Endothelial cell of umbilical vein (primary cell): ENCODE results near the gene C3orf20. TPM values are rescaled to one million over a fixed set of nuclear protein-coding genes. Genes with fewer than 3 reads are reported as not detected.

Source experiments
- BruUV-seq: library from RNA; stranded (reverse); fragments of 400-500 nt; replicated peaks from 2 replicates; lab custom pipeline; 2021; lab: Mats Ljungman, UMichigan
- CTCF ChIA-PET: fragments of 300-600, 350-600 bp; sonication (Branson Sonifier 250); formaldehyde crosslinking; loops from one replicate; lab custom pipeline; 2021; ENCODE audit warnings: antibody characterized with exemption, inconsistent platforms; lab: Charles Lee
- POLR2A ChIA-PET: fragments of 300-600, 350-600 bp; sonication (Branson Sonifier 250); formaldehyde crosslinking; loops from one replicate; lab custom pipeline; 2021; ENCODE audit warnings: antibody characterized with exemption, inconsistent platforms; lab: Charles Lee
- DNase-seq: peaks from one replicate; pipeline ENCODE4 v3.0.0-alpha.2; 2011; ENCODE audit warnings: low read depth, low spot score
- FAIRE-seq: peaks from 2 replicates; lab custom pipeline; 2011; peaks lifted over from hg19 to GRCh38; lab: Jason Lieb, UNC
- H2AFZ ChIP-seq: 2 replicates; pipeline ENCODE4 v1.6.0; 2012; ENCODE audit warnings: low read depth, low read length, control low read depth, inconsistent platforms
- H3K27ac ChIP-seq: 2 replicates; pipeline ENCODE4 v1.5.1; 2011; ENCODE audit warnings: low read depth, mild to moderate bottlenecking, control low read depth, low read length, moderate library complexity; ENCODE audit not compliant: insufficient read depth
- H3K27me3 ChIP-seq, 2 experiments: 2 replicates each; pipeline versions ENCODE4 v1.6.0 to v1.6.1; 2011; ENCODE audit warnings: low read length in 2 of 2, mixed read lengths in 1 of 2; ENCODE audit not compliant: control insufficient read depth in 2 of 2, insufficient read depth in 2 of 2
- H3K36me3 ChIP-seq, 2 experiments: 2 replicates in 1 of 2; 3 replicates in 1 of 2; pipeline ENCODE4 v1.5.1; 2011; ENCODE audit warnings: low read length in 2 of 2, mild to moderate bottlenecking in 1 of 2, moderate library complexity in 1 of 2; ENCODE audit not compliant: control insufficient read depth in 2 of 2, insufficient read depth in 2 of 2; ENCODE audit errors: extremely low read depth in 1 of 2
- H3K4me1 ChIP-seq: 3 replicates; pipeline ENCODE4 v1.5.1; 2011; ENCODE audit warnings: mild to moderate bottlenecking, low read length; ENCODE audit not compliant: control insufficient read depth, insufficient read depth; ENCODE audit errors: extremely low read depth
- H3K4me2 ChIP-seq: 2 replicates; pipeline ENCODE4 v1.6.1; 2011; ENCODE audit warnings: low read length, control low read depth, mixed read lengths; ENCODE audit not compliant: insufficient read depth
- H3K4me3 ChIP-seq, 3 experiments: fragments of 200-600 bp in 1 of 3; sonication (generic), shearing (Covaris generic) in 1 of 3; replicated peaks in 1 of 3; 2 replicates each; pipeline ENCODE4 v1.5.1; 2011 to 2016; ENCODE audit warnings: control low read depth in 3 of 3, low read length in 3 of 3, mild to moderate bottlenecking in 2 of 3, inconsistent platforms in 1 of 3, low read depth in 1 of 3, moderate library complexity in 1 of 3; ENCODE audit not compliant: insufficient read depth in 1 of 3
- H3K79me2 ChIP-seq: 2 replicates; pipeline ENCODE4 v1.6.0; 2012; ENCODE audit warnings: low read length, inconsistent platforms; ENCODE audit not compliant: control insufficient read depth, insufficient read depth
- H3K9ac ChIP-seq: replicated peaks from 2 replicates; pipeline ENCODE3; 2011; ENCODE audit warnings: low read length, control low read depth; ENCODE audit not compliant: insufficient read depth; ENCODE audit errors: extremely low read depth
- H3K9me1 ChIP-seq: replicated peaks from 3 replicates; pipeline ENCODE4 v1.6.0; 2011; ENCODE audit warnings: mild to moderate bottlenecking, low read length; ENCODE audit not compliant: control insufficient read depth, insufficient read depth; ENCODE audit errors: extremely low read depth
- H3K9me3 ChIP-seq: replicated peaks from 2 replicates; pipeline ENCODE4 v1.5.1; 2012; ENCODE audit warnings: low read length, inconsistent platforms; ENCODE audit not compliant: control insufficient read depth, insufficient read depth
- H4K20me1 ChIP-seq: replicated peaks from 2 replicates; pipeline ENCODE3; 2011; ENCODE audit warnings: mild to moderate bottlenecking, low read length; ENCODE audit not compliant: control insufficient read depth, insufficient read depth; ENCODE audit errors: extremely low read depth
- CTCF ChIP-seq, 2 donors: IDR thresholded peaks; 1 replicate in 1 of 2; 2 replicates in 1 of 2; pipeline ENCODE4 v1.5.1; 2011; ENCODE audit warnings: low read length in 2 of 2, mild to moderate bottlenecking in 2 of 2, moderate library complexity in 2 of 2, control low read depth in 1 of 2, inconsistent platforms in 1 of 2, low read depth in 1 of 2; ENCODE audit not compliant: insufficient read depth in 1 of 2; ENCODE audit errors: extremely low read depth in 1 of 2
- EZH2 ChIP-seq: IDR thresholded peaks from 2 replicates; pipeline ENCODE4 v1.6.1; 2012; ENCODE audit warnings: borderline replicate concordance, low read depth, mild to moderate bottlenecking, moderate library complexity, low read length, inconsistent platforms; ENCODE audit not compliant: severe bottlenecking
- FOS ChIP-seq: IDR thresholded peaks from 2 replicates; pipeline ENCODE4 v1.6.1; 2011; ENCODE audit warnings: mild to moderate bottlenecking, low read length, moderate library complexity, borderline replicate concordance; ENCODE audit not compliant: insufficient read depth
- GATA2 ChIP-seq: IDR thresholded peaks from 2 replicates; pipeline ENCODE4 v1.7.0; 2011; ENCODE audit warnings: low read depth, mild to moderate bottlenecking, moderate library complexity, mixed read lengths, low read length; ENCODE audit not compliant: insufficient read length, insufficient read depth
- JUN ChIP-seq: IDR thresholded peaks from 2 replicates; pipeline ENCODE4 v1.6.1; 2011; ENCODE audit warnings: borderline replicate concordance, low read depth; ENCODE audit not compliant: insufficient read length, insufficient read depth
- MAX ChIP-seq: IDR thresholded peaks from 2 replicates; pipeline ENCODE4 v1.6.1; 2011; ENCODE audit not compliant: insufficient read depth, insufficient read length
- MYC ChIP-seq: IDR thresholded peaks from one replicate; pipeline ENCODE4 v1.6.1; 2011; ENCODE audit warnings: mild to moderate bottlenecking, low read depth, low read length
- POLR2A ChIP-seq: IDR thresholded peaks from 2 replicates; pipeline ENCODE4 v1.6.1; 2012; ENCODE audit warnings: low read depth, mild to moderate bottlenecking, control low read depth, low read length
- POLR2AphosphoS5 ChIP-seq: IDR thresholded peaks from 2 replicates; pipeline ENCODE4 v1.6.1; 2012; ENCODE audit warnings: low read depth, mild to moderate bottlenecking, control low read depth, low read length, moderate library complexity; ENCODE audit not compliant: insufficient read depth
- dilution Hi-C: fragments of 300-500 bp; cut with MboI; formaldehyde crosslinking; loops from one replicate; pipeline ENCODE4 v1.15.0; 2019; ENCODE audit warnings: low sequenced_read_pairs; ENCODE audit not compliant: extremely low pct_ligation_motif_present
- intact Hi-C: fragments of 100-400 bp; cut with micrococcal nuclease; formaldehyde crosslinking; loops from one replicate; pipeline ENCODE4 v1.10.0; 2022
- polyA plus RNA-seq, 4 experiments: library from polyadenylated mRNA; depleted of rRNA in 3 of 4; stranded (reverse) in 3 of 4; unstranded in 1 of 4; fragments of >200 nt; gene quantifications; 2 replicates each; pipeline versions ENCODE4 v1.2.1 to v1.2.3, GENCODE V29; 2011 to 2012; ENCODE audit warnings: missing spikeins in 1 of 4
- total RNA-seq: library from RNA; stranded (reverse); gene quantifications from 2 replicates; pipeline ENCODE4 v1.2.3, GENCODE V29; 2021

The C3orf20 gene
- total and polyA plus RNA-seq, 2 donors (not counting 3 experiments of a cell fraction or from before 2014, with no cell fraction given), result not detected

DNA sequence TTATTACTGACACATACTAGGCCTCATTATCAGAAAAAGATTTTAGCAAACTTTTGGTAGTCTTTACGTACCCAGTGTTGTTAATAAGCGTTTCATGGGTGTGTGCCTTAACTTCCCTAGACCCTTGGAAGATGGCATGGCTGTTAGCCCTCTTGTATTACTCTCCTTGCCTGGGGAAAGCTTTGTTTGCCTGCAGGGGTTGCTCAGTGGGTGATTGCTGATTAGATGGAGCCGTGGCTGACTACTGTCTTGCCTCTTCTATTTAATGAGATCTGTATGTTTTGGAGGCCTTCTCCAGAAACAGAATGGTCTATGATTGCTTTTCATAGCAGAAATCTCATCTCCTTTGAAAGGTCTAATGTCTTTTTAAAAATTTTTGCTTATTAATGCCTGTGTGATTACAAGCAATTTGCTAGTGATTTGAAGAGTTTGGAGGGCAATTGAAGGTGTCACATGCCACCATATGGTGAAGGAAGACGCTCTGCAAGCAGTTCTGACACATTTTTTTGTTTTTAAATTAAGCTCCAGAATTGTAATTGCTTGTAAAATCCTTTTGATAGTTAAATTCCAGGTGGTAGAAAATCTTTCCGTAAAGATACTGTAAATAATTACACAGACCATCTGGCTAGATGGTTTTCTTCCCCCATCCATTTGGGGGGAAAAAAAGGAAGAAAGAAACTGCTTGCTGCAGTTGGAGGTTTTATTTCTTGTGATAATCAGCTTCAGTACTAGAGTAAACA lies 11.4 kb upstream of the C3orf20 start:
- Histone ChIP-seq H3K4me3 (no peak overlapping the region), H3K4me1 (no peaks in the 10 kb centered on the region), H3K27ac (no peak overlapping the region), H3K4me2 (no peak overlapping the region), H3K79me2 (no peaks in the 10 kb centered on the region), H3K36me3 (peaks cover 22 to 62% of the 10 kb centered on the region in 2 experiments), H3K9me1 (no peaks in the 10 kb centered on the region), H2AFZ (no peak overlapping the region), H3K9ac (no peak overlapping the region), H4K20me1 (no peaks in the 10 kb centered on the region), H3K27me3 (no peaks in the 10 kb centered on the region), H3K9me3 (no peaks in the 10 kb centered on the region)
- FAIRE-seq (no peak), DNase-seq (no peak)
- intact Hi-C loops (no loop called here), dilution Hi-C loops (no loop called here)
- POLR2A ChIA-PET, result no interaction called here
- BruUV-seq, result no TSS peak
- CTCF ChIA-PET, result interaction anchor here (1.0 kb wide), 1 partner anchor 13 kb away, joined by 3 read pairs; no protein-coding TSS in a partner anchor
- TF ChIP-seq POLR2A (no peak), MAX (no peak), FOS (no peak), JUN (no peak), EZH2 (no peak), CTCF (IDR thresholded peaks at IDR 0.05; ENCODE audit: extremely low read depth in 1 of 2, insufficient read depth in 1 of 2, low read depth in 1 of 2, low read length in 2 of 2) (no peak), GATA2 (no peak), POLR2AphosphoS5 (no peak), MYC (no peak)
